HL-60 (cell line): ENCODE data around the gene POLR3E.

Experiments
- DNase-seq, 2 experiments: peaks; one replicate each; pipeline ENCODE4 v3.0.0-alpha.2; 2010 to 2020; ENCODE audit warnings: low read depth in 1 of 2, low spot score in 1 of 2
- H3K27ac ChIP-seq: fragments of 250-450 bp; sonication (Bioruptor Pico); replicated peaks from 2 replicates; pipeline ENCODE4 v1.5.1; 2020; ENCODE audit warnings: mild to moderate bottlenecking, moderate library complexity
- H3K27me3 ChIP-seq: fragments of 250-450 bp; sonication (Bioruptor Pico); 2 replicates; pipeline ENCODE4 v1.5.1; 2021; ENCODE audit warnings: mild to moderate bottlenecking, moderate library complexity; ENCODE audit not compliant: insufficient read depth, poor library complexity, severe bottlenecking
- H3K4me3 ChIP-seq: replicated peaks from 2 replicates; pipeline ENCODE4 v1.5.1; 2011; ENCODE audit warnings: mild to moderate bottlenecking, control low read depth, low read length; ENCODE audit not compliant: insufficient read depth
- GABPA ChIP-seq: IDR thresholded peaks from 2 replicates; pipeline ENCODE4 v1.6.1; 2012; ENCODE audit warnings: low read depth
- POLR2AphosphoS5 ChIP-seq: IDR thresholded peaks from 2 replicates; pipeline ENCODE4 v1.6.1; 2012; ENCODE audit warnings: low read depth
- SPI1 ChIP-seq: IDR thresholded peaks from 2 replicates; pipeline ENCODE4 v1.6.1; 2012; ENCODE audit warnings: low read depth, mild to moderate bottlenecking, borderline replicate concordance
- TF ChIP-seq, protein P1 (sequence below): IDR thresholded peaks from one replicate; pipeline ENCODE4 v1.5.1; 2011; ENCODE audit warnings: low read length, control low read depth, inconsistent platforms; ENCODE audit not compliant: insufficient read depth
- TF ChIP-seq, protein P2 (sequence below): IDR thresholded peaks from 2 replicates; pipeline ENCODE4 v1.6.1; 2012; ENCODE audit warnings: low read depth; ENCODE audit not compliant: insufficient replicate concordance

The POLR3E gene

DNA sequence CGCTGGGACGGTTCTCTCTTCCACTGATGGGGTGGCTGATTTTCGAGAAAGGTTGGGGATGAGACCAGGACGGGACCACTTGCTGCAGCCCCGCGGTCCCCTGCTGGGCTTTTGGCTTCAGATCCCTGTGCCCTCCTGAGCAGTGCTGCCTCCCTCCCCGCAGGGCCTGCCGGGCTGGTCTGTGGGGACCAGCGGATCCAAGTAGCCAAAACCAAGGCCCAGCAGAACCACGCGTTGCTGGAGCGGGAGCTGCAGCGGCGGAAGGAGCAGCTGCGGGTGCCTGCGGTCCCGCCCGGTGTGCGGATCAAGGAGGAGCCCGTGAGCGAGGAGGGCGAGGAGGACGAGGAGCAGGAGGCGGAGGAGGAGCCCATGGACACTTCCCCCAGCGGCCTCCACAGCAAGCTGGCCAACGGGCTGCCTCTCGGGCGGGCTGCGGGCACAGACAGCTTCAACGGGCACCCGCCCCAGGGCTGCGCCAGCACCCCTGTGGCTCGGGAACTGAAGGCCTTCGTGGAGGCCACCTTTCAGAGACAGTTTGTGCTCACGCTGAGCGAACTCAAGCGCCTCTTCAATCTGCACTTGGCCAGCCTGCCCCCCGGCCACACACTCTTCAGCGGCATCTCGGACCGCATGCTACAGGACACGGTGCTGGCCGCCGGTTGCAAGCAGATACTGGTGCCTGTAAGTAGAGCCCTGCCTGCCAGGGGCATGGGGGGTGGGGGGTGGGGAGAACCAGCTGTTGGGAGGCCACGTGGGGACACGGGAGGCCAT lies 28.6 kb downstream of the POLR3E start:
- Histone ChIP-seq H3K4me3 (no peak overlapping the region), H3K27ac (no peak overlapping the region), H3K27me3 (no peaks in the 10 kb centered on the region)
- DNase-seq = no peak
- no peak for TF ChIP-seq POLR2AphosphoS5
- TF ChIP-seq, protein P1, sequence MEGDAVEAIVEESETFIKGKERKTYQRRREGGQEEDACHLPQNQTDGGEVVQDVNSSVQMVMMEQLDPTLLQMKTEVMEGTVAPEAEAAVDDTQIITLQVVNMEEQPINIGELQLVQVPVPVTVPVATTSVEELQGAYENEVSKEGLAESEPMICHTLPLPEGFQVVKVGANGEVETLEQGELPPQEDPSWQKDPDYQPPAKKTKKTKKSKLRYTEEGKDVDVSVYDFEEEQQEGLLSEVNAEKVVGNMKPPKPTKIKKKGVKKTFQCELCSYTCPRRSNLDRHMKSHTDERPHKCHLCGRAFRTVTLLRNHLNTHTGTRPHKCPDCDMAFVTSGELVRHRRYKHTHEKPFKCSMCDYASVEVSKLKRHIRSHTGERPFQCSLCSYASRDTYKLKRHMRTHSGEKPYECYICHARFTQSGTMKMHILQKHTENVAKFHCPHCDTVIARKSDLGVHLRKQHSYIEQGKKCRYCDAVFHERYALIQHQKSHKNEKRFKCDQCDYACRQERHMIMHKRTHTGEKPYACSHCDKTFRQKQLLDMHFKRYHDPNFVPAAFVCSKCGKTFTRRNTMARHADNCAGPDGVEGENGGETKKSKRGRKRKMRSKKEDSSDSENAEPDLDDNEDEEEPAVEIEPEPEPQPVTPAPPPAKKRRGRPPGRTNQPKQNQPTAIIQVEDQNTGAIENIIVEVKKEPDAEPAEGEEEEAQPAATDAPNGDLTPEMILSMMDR = no peak
- TF ChIP-seq SPI1 = no peak
- TF ChIP-seq, protein P2, sequence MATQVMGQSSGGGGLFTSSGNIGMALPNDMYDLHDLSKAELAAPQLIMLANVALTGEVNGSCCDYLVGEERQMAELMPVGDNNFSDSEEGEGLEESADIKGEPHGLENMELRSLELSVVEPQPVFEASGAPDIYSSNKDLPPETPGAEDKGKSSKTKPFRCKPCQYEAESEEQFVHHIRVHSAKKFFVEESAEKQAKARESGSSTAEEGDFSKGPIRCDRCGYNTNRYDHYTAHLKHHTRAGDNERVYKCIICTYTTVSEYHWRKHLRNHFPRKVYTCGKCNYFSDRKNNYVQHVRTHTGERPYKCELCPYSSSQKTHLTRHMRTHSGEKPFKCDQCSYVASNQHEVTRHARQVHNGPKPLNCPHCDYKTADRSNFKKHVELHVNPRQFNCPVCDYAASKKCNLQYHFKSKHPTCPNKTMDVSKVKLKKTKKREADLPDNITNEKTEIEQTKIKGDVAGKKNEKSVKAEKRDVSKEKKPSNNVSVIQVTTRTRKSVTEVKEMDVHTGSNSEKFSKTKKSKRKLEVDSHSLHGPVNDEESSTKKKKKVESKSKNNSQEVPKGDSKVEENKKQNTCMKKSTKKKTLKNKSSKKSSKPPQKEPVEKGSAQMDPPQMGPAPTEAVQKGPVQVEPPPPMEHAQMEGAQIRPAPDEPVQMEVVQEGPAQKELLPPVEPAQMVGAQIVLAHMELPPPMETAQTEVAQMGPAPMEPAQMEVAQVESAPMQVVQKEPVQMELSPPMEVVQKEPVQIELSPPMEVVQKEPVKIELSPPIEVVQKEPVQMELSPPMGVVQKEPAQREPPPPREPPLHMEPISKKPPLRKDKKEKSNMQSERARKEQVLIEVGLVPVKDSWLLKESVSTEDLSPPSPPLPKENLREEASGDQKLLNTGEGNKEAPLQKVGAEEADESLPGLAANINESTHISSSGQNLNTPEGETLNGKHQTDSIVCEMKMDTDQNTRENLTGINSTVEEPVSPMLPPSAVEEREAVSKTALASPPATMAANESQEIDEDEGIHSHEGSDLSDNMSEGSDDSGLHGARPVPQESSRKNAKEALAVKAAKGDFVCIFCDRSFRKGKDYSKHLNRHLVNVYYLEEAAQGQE = no peak
- TF ChIP-seq GABPA = no peak

DNA sequence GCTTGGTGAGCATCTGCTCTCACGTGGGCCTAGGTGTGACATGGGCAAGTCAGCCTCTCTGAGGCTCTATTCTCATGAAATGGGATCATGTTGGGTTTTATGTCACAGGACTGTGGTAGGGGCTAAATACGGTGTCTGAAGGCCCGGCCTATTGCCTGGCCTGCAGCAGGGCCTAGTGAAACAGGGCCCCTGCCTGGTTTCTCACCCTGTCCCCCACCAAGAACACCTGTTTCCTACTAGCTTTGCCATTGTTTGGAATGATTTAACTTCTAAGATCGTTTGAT lies 29.1 kb downstream of the POLR3E start:
- Histone ChIP-seq H3K27ac (no peak overlapping the region), H3K4me3 (no peak overlapping the region), H3K27me3 (no peaks in the 10 kb centered on the region)
- TF ChIP-seq POLR2AphosphoS5 = no peak
- TF ChIP-seq SPI1 = no peak
- TF ChIP-seq, protein P2 = no peak
- TF ChIP-seq, protein P1 = no peak
- no peak for TF ChIP-seq GABPA
- DNase-seq = no peak

DNA sequence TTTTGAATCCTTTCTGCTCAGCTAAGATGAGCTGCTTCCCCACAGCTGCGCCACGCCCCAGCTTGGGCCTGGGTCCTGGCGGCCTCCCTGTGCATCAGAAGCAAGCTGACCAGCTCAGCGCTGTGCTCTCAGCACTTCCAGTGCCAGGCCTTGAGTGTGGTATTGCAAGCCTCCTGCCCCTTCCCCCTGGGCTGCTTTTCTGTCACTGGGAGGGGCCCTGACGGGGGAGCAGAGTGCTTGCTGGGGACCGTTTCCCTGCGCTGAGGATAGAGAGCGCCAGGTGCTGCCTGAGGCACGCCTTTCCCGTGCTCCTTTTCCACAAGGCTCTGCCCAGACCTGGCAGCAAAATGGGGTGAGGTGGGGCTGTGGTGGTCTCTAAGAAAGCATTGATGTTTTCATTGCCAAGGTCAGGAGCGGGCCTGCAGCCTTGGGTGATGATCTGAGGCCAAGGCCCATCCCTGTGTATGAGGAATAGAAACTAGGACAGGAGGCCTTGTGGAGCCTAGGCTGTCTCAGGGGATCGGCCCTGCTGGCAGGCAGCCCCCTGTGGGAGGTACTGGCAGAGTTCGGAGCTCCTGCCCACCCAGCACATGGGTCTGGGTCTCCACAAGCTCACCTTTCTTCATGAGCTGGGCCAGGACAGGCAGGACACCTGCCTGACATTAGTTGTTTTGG lies 29.7 kb downstream of the POLR3E start:
- TF ChIP-seq GABPA (no peak), SPI1 (no peak), POLR2AphosphoS5 (no peak)
- TF ChIP-seq, protein P2 = no peak
- TF ChIP-seq, protein P1 = no peak
- Histone ChIP-seq H3K4me3 (no peak overlapping the region), H3K27ac (no peak overlapping the region), H3K27me3 (no peaks in the 10 kb centered on the region)
- DNase-seq = no peak
